ENCODE data around the gene ANKK1.

DNA sequence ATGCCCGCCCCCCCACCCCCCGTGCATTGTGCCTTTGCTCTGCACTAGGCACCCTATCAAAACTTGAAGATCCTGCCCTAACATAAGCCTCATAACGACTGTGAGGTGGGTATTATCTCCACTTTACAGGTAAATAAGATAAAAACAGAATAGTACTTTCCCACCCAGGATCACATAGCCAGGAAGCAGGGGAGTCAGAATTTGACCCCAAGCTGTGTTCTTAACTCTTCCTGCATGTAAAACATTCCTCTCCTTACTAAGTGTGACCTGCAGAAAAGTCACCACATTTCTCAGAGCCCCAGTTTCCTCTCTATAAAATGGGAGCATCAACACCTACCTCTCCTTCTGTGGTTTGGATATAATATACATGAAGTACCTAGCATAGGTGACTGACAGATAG lies 18.2 kb upstream of the ANKK1 start:
- TF ChIP-seq CTCF (conservative IDR thresholded peaks at IDR 0.05; ENCODE audit: low read depth, low read length) (no peak), EZH2 (IDR thresholded peaks at IDR 0.05; ENCODE audit: low read length, unreplicated experiment) (no peak), EZH2phosphoT487 (IDR thresholded peaks at IDR 0.05; ENCODE audit: borderline replicate concordance, low read length) (no peak)
